Esophagus muscularis mucosa (tissue), 3 donors: ENCODE data around the gene SNCG.

ENCODE experiments used
- POLR2A ChIP-seq: fragments of 450-650 bp; IDR thresholded peaks from one replicate; pipeline ENCODE4 v1.6.1; 2017; ENCODE audit warnings: antibody characterized with exemption, moderate library complexity, mild to moderate bottlenecking, low read depth
- TF ChIP-seq, protein P1 (sequence below), 3 experiments: fragments of 200-600 bp in 2 of 3; fragments of 450-650 bp in 1 of 3; sonication (generic) in 2 of 3; IDR thresholded peaks; one replicate each; pipeline ENCODE4 v1.5.1; 2017 to 2019; ENCODE audit warnings: antibody characterized with exemption in 3 of 3, mild to moderate bottlenecking in 2 of 3, moderate library complexity in 1 of 3

DNA sequence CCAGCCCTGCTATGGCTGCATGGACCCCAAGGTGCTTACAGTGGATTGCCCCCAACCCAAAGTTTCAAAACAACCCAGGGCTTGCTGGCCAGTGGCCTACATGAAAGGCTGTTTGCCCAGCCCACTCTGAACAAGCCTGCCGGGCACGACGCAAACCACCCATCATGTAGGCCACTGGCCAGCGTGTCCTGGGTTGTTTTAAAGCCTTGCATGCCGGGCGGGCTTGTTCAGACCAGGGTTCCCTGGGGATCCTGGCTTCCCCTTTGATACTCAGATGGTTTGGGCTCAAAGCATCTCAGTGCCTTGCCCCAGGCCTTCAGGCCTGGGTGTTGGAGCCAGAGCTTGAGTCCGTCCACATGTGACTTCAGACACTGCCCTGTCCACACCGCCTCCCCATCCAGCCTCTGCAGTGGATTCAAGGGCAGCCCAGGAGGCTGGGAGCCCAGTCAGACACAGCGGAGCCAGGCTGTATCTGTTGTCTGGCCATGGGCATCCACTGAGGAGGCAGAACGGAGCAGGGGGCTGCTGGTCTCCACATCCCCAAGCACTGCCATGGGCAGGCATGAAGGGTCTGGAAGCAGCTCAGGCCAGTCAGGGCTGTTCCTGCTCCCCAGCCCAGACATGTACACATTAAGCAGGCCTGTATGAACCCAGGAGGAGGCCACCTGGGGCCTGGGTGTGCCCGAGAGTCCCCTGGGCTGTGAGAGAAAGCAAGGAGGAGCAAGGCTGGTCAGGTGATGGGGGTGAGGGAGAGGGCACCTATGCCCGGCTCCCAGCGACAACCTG, 5.9 kb downstream of the SNCG start:
- TF ChIP-seq, protein P1, sequence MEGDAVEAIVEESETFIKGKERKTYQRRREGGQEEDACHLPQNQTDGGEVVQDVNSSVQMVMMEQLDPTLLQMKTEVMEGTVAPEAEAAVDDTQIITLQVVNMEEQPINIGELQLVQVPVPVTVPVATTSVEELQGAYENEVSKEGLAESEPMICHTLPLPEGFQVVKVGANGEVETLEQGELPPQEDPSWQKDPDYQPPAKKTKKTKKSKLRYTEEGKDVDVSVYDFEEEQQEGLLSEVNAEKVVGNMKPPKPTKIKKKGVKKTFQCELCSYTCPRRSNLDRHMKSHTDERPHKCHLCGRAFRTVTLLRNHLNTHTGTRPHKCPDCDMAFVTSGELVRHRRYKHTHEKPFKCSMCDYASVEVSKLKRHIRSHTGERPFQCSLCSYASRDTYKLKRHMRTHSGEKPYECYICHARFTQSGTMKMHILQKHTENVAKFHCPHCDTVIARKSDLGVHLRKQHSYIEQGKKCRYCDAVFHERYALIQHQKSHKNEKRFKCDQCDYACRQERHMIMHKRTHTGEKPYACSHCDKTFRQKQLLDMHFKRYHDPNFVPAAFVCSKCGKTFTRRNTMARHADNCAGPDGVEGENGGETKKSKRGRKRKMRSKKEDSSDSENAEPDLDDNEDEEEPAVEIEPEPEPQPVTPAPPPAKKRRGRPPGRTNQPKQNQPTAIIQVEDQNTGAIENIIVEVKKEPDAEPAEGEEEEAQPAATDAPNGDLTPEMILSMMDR (IDR thresholded peaks at IDR 0.05) = no peak
- no peak for TF ChIP-seq POLR2A
